HG02763 (cell line): ENCODE measurements around the gene RNPS1.

Experiments
- ATAC-seq: cut with Tn5 transposase; IDR thresholded peaks from one replicate; pipeline ENCODE4 v1.9.1; 2021; ENCODE audit warnings: mild to moderate bottlenecking, moderate library complexity; ENCODE audit not compliant: unreplicated experiment

Gene RNPS1

DNA sequence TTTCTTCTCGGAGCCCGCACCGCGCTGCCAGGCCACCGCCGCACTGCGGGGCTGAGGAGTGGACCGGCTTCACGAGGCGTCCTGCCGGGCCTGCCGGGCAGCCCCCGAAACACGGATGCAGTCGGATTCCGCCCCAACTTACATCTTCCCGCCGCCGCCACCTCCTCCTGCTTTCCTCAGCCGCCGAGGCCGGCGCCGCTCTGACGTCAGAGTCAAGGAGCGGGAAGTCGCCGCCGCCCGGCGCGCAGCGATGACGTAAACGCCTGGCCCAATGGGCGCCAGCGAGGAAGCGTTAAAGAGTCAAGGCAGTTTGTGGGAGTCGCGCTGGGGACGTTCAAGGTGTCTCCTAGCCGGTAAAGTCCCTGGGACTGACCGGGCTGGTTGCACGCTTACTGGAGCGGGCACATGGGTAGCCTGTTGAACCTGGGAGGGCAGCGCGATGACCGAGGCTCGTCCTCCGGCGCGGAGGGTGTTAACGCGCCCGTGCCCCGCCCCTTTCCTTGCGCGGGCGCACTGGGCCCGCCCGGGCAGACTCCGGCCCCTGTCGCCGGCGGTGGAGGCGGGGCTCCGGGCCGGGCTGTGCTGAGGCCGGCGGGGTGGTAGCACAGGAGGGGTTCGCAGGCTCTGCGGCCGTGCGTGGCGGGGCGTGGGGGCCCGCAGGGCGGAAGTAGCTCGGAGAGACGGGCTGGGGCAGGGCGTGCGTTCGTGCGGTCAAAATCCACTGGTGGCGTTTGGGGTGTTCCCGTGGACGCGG lies at the start of gene RNPS1:
Gene RNPS1, minus strand, starts transcription at position 214 of the 754 bp plus-strand sequence. CDS start 3,483 bp downstream, outside the sequence.
- ATAC-seq: peak; percentile 78

GRCh38 chr16:2317231-2318020 lies 49.5 kb upstream of the RNPS1 start:
- ATAC-seq: no peak

GRCh38 chr16:2308089-2308962 lies 40.4 kb upstream of the RNPS1 start:
- ATAC-seq: no peak

DNA sequence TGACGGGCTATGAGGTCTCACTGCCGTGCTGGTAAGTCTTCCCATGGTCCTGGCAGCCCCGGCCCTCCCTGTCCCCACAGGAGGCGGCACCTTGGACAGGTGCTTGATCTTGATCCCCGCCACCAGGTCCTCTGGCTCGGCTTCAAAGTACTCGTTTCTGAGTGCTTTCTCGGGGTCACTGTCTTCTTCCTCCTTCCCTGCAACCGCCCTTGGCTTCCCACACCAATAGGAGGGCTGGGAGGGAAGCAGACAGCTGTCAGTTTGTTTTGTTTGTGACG lies 31.9 kb upstream of the RNPS1 start:
- ATAC-seq: no peak

- ATAC-seq: no peak
Observed at GRCh38 chr16:2299121-2299914, 31.4 kb upstream of the RNPS1 start.

- ATAC-seq: no peak
Observed at GRCh38 chr16:2298621-2299020, 30.7 kb upstream of the RNPS1 start.

- no peak for ATAC-seq
Observed at GRCh38 chr16:2297506-2297860, 29.6 kb upstream of the RNPS1 start.

DNA sequence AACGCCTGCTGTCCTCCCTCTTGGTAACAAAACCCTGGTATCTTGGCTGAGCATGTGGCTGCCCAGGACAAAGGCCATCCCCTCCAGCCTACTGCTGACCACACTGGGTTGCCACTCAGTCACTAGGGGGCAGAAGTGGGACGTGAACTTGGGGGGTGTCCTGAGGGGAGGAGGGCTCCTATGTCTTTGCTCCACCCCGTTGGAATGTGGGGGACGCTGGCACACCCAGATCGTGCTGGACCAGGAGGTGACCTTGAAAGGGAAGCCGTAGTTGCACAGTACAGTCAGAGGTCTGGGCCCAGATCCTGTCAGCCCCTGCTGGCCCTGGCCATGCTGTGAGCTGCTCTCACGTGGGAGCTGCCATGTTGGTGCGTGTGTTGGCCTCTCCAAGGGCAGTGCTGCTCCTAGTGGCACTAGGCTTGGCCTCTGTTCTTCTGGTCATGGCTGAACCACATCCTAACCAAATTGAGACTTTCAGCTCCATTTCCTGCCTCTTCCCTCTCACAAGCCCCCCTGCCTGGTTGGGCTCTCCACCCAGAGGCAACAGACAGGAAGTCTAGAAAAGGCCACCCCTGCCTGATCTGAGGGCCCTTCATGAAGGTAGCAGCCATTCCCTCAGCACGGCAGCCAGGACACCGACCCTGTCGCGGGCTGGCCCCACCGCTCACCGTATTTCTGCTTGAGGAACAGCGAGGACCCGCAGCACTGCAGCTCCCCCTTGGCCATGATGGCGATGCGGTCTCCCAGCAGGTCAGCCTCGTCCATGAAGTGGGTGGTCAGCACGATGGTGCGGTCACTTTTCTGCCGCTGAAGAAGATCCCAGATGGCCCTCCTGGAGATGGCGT lies 29.0 kb upstream of the RNPS1 start:
- ATAC-seq: no peak

DNA sequence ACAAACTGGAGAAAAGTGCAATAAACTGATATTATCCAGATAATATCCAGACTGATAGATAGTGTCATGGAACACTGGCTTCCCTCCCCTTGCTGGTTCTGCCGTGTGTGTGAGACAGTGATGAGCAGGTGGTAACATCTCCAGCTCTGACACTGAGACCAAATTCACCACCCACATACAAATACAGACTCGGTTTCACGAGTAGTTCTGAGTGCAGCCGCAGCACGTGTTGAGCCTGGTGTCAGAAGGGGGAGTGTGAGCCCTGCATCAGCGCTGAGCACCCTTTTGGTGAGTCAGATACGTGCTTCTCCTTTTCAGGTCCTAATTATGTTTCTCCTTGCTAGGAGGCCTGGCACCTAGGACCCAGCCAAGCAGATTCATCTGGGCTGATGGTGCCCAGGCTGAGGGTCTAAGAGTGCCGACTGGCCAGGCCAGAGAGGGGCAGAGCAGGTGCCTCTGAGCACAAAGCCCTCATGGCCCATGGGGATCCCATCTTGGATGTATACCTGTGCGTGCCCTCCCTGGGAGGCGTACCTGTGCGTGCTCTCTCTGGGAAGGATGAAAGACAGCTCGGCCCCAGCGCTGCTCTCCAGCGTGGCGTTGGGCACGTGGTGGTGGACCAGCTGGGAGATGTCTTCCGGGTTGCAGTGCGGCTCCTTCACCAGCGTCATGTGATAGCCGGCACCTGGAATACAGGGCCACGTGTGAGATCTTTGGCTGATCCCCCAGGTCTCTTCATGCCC lies 27.3 kb upstream of the RNPS1 start:
- ATAC-seq: no peak

- ATAC-seq: no peak
Observed at GRCh38 chr16:2292221-2292620, 24.3 kb upstream of the RNPS1 start.

DNA sequence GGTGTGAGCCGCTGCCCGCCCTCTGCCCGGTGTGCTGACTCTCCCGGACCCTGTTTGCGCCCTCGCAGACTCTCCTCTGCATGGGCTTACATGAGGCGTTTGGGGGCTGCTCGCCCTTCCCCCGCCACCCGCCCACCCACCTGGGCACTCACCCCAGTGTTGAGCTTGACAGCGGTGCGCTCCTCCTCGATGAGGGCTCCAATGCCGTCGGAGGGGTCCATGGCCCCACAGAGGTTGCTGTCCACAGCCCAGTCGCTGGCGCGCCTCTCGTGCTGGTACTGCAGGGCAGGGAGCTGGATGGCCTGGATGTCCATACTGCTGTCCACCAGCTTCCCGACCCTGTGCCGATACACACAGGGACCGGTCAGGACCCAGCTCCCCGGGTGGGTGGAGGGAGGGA lies 21.4 kb upstream of the RNPS1 start:
- no peak for ATAC-seq

- no peak for ATAC-seq
Observed at GRCh38 chr16:2288726-2289125, 20.8 kb upstream of the RNPS1 start.

DNA sequence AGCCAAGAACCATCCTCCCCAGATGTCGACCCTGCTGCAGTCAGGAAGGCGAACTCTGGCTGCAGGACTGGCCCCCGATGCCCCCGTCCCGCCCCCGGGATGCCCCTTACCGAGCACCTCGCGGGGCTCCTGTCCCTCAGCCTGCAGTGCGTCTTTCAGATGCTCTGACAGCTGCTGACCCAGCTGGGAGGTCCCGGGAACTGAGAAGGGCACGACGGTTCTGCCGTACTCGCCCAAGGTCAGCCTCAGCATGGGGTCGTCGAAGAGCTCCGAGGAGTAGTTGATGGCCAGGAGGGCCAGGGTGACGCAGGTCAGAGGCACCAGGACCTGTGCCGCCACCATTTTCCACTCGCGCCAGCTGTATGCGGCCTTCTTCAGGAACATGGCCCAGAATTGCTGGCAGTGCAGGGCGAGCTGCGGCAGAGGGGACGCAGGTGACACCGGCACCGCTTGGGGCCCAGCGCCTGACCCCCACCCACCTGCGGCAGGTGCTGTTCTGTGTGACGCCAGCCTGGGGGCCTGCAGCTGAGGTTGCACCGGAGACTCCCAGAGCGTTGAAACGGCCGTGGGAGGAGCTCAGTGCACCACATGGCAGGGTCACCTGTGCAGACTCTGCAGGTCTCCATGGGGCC lies 20.1 kb upstream of the RNPS1 start:
- no peak for ATAC-seq

DNA sequence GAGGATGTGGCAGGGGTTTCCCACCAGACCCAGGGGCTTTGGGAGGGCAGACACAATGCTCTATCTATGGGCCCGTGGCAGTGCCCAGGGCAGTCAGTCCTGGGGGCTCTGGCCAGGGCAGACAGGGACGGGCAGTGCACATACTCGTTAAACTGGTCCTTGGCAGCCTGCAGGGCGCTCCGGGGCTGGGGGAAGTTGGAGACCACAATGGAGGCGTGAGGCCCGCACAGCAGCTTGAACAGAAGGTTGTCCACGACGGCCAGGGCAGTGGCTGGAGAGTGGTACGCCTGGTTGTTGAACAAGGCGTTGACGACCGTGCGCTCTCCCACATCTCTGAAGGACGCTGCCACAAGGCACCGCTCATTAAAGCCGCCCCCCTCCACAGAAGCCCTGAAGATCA lies 18.6 kb upstream of the RNPS1 start:
- ATAC-seq: no peak

DNA sequence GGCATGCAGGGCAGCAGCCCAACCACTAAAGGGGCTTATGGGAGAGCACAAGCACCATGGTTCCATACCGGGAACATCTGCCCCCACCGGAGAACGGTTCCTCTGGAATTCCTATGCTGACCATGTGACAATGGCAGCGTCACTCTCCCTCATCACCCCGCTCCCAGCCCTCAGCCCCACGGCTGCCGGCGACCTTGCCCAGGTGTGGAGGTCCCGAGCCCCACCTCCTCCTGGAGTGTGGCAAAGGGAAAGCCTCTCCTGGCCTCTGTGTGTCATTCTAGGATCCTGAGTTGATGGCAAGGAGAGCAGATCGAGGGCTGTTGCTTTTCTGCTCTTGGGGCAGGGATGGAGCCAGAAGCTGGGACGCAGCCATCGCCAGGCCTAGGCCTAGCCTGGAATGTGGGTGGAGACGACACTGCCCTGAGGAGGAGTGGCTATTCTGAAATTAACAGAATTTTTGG lies 17.8 kb upstream of the RNPS1 start:
- ATAC-seq: no peak

GRCh38 chr16:2284797-2285576 lies 17.1 kb upstream of the RNPS1 start:
- ATAC-seq: no peak

DNA sequence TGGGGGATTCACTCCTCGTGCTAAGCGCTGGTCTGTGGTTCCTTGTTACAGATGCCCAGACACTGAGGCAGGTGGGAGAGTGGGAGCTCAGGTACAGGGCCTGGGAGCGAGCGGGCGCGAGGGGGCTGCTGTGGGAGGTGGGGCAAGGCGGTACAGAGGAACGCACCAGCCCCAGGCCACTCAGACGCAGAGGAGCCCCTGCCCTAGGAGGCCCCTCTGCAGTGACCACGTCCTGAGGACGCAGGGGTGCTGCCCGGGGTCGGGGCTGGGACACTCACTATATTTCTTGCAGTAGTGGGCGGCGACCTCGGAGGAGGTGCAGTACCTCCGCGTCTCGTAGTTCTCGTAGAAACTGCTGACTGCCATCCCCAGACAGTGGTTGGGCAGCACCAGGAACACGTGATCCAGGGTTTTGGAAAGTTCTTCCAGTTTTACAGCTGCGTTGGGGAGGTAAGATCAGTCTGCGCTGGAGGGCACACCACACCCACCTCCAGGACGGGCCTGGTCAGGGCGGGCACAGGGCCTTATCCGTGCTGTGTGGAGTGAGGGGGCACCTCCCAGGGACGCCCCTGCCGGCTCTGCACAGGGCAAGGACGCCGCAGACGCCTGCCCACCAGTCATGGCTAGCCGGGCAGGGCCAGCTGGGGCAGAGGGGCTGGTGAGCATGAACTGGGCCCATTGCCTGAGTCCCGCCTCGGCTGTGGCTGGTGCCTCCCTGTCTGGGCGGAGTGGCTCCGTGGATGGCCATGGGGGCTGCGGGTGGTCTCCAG lies 16.3 kb upstream of the RNPS1 start:
- ATAC-seq: no peak
